Keratinocyte (primary cell): ENCODE data around the gene PRKD1. TPM values are rescaled to one million over a fixed set of nuclear protein-coding genes. Genes with fewer than 3 reads are reported as not detected.

ENCODE experiments used
- DNase-seq: peaks from one replicate; pipeline ENCODE4 v3.0.0-alpha.2; 2011; ENCODE audit warnings: low read depth, missing footprints, low spot score
- FAIRE-seq: peaks from 2 replicates; lab custom pipeline; 2011; peaks lifted over from hg19 to GRCh38; lab: Jason Lieb, UNC
- H2AFZ ChIP-seq: 2 replicates; pipeline ENCODE4 v1.6.0; 2012; ENCODE audit warnings: low read length, control low read depth, inconsistent platforms; ENCODE audit not compliant: control insufficient read depth
- H3K27ac ChIP-seq: 2 replicates; pipeline ENCODE4 v1.5.1; 2011; ENCODE audit warnings: low read length; ENCODE audit not compliant: control insufficient read depth, insufficient read depth
- H3K27me3 ChIP-seq: 3 replicates; pipeline ENCODE4 v1.6.0; 2011; ENCODE audit warnings: low read length; ENCODE audit not compliant: control insufficient read depth, insufficient read depth; ENCODE audit errors: extremely low read depth
- H3K36me3 ChIP-seq, 2 experiments: 2 replicates in 1 of 2; 3 replicates in 1 of 2; pipeline ENCODE4 v1.5.1; 2011; ENCODE audit warnings: low read length in 2 of 2, mild to moderate bottlenecking in 1 of 2; ENCODE audit not compliant: control insufficient read depth in 2 of 2, insufficient read depth in 2 of 2; ENCODE audit errors: extremely low read depth in 1 of 2
- H3K4me1 ChIP-seq: 3 replicates; pipeline ENCODE4 v1.5.1; 2011; ENCODE audit warnings: low read length; ENCODE audit not compliant: control insufficient read depth, insufficient read depth; ENCODE audit errors: extremely low read depth
- H3K4me2 ChIP-seq: 3 replicates; pipeline ENCODE4 v1.6.0; 2011; ENCODE audit warnings: low read depth, low read length; ENCODE audit not compliant: control insufficient read depth, insufficient read depth; ENCODE audit errors: extremely low read depth
- H3K4me3 ChIP-seq, 3 experiments: fragments of 200-600 bp in 1 of 3; sonication (generic) in 1 of 3; 2 replicates in 2 of 3; 3 replicates in 1 of 3; pipeline ENCODE4 v1.5.1; 2011 to 2016; ENCODE audit warnings: low read length in 3 of 3, mild to moderate bottlenecking in 3 of 3, control low read depth in 2 of 3, inconsistent platforms in 1 of 3, low read depth in 1 of 3, mixed read lengths in 1 of 3, mixed run types in 1 of 3, moderate library complexity in 1 of 3; ENCODE audit not compliant: control insufficient read depth in 2 of 3, insufficient read depth in 2 of 3; ENCODE audit errors: extremely low read depth in 1 of 3
- H3K79me2 ChIP-seq: 2 replicates; pipeline ENCODE4 v1.6.0; 2012; ENCODE audit warnings: low read length; ENCODE audit not compliant: control insufficient read depth, insufficient read depth
- H3K9ac ChIP-seq: 3 replicates; pipeline ENCODE4 v1.6.0; 2011; ENCODE audit warnings: low read length; ENCODE audit not compliant: control insufficient read depth, insufficient read depth; ENCODE audit errors: extremely low read depth
- H3K9me1 ChIP-seq: 3 replicates; pipeline ENCODE4 v1.6.0; 2011; ENCODE audit warnings: low read length; ENCODE audit not compliant: control insufficient read depth, insufficient read depth; ENCODE audit errors: extremely low read depth
- H3K9me3 ChIP-seq: 2 replicates; pipeline ENCODE4 v1.5.1; 2012; ENCODE audit warnings: low read depth, low read length; ENCODE audit not compliant: control insufficient read depth
- H4K20me1 ChIP-seq: 3 replicates; pipeline ENCODE4 v1.6.0; 2011; ENCODE audit warnings: low read length; ENCODE audit not compliant: control insufficient read depth, insufficient read depth; ENCODE audit errors: extremely low read depth
- EZH2 ChIP-seq: IDR thresholded peaks from one replicate; pipeline ENCODE4 v1.6.1; 2012; ENCODE audit warnings: inconsistent platforms, mild to moderate bottlenecking, low read length, moderate library complexity
- dilution Hi-C: fragments of 300-500 bp; cut with MboI; formaldehyde crosslinking; loops from one replicate; pipeline ENCODE4 v1.7.0; 2020; ENCODE audit warnings: low sequenced_read_pairs; ENCODE audit not compliant: extremely low pct_ligation_motif_present
- polyA plus RNA-seq, 5 experiments: library from polyadenylated mRNA; depleted of rRNA in 3 of 5; stranded (reverse) in 3 of 5; stranded (forward) in 1 of 5; unstranded in 1 of 5; fragments of >200 nt; gene quantifications; 1 replicate in 1 of 5; 2 replicates in 3 of 5; 3 replicates in 1 of 5; pipeline versions ENCODE4 v1.2.1 to v1.2.3, GENCODE V29; 2011 to 2012; ENCODE audit warnings: missing spikeins in 2 of 5, low read depth in 1 of 5, low replicate concordance in 1 of 5
- TF ChIP-seq, protein P1 (sequence below), 3 experiments: IDR thresholded peaks in 1 of 3; conservative IDR thresholded peaks in 1 of 3; optimal IDR thresholded peaks in 1 of 3; 2 replicates in 2 of 3; 3 replicates in 1 of 3; pipeline versions ENCODE3 to v1.5.1; 2011; ENCODE audit warnings: low read length in 3 of 3, mild to moderate bottlenecking in 3 of 3, moderate library complexity in 2 of 3, control low read depth in 1 of 3, inconsistent platforms in 1 of 3; ENCODE audit not compliant: insufficient read depth in 2 of 3; ENCODE audit errors: extremely low read depth in 1 of 3

Gene PRKD1
- polyA plus RNA-seq, 1 donor (not counting 4 experiments of a cell fraction or from before 2014, with no cell fraction given) = 0.49 TPM

GRCh38 chr14:29823816-29824215 is 103.8 kb downstream of the PRKD1 start:
- no peak for FAIRE-seq
- Histone ChIP-seq H3K27me3 (no peaks in the 10 kb centered on the region), H2AFZ (no peak overlapping the region), H3K4me3 (no peak overlapping the region), H3K9ac (no peak overlapping the region), H3K36me3 (no peaks in the 10 kb centered on the region), H3K79me2 (no peaks in the 10 kb centered on the region), H3K27ac (no peak overlapping the region), H3K9me1 (no peaks in the 10 kb centered on the region), H3K4me1 (no peaks in the 10 kb centered on the region), H4K20me1 (no peaks in the 10 kb centered on the region), H3K9me3 (no peaks in the 10 kb centered on the region), H3K4me2 (no peak overlapping the region)
- DNase-seq = no peak
- dilution Hi-C loops = no loop called here
- no peak for TF ChIP-seq EZH2
- TF ChIP-seq, protein P1, sequence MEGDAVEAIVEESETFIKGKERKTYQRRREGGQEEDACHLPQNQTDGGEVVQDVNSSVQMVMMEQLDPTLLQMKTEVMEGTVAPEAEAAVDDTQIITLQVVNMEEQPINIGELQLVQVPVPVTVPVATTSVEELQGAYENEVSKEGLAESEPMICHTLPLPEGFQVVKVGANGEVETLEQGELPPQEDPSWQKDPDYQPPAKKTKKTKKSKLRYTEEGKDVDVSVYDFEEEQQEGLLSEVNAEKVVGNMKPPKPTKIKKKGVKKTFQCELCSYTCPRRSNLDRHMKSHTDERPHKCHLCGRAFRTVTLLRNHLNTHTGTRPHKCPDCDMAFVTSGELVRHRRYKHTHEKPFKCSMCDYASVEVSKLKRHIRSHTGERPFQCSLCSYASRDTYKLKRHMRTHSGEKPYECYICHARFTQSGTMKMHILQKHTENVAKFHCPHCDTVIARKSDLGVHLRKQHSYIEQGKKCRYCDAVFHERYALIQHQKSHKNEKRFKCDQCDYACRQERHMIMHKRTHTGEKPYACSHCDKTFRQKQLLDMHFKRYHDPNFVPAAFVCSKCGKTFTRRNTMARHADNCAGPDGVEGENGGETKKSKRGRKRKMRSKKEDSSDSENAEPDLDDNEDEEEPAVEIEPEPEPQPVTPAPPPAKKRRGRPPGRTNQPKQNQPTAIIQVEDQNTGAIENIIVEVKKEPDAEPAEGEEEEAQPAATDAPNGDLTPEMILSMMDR (optimal IDR thresholded peaks at IDR 0.05 in 1 of 3, IDR thresholded peaks at IDR 0.05 in 1 of 3, conservative IDR thresholded peaks at IDR 0.05 in 1 of 3; ENCODE audit: extremely low read depth in 1 of 3, insufficient read depth in 2 of 3, low read length in 3 of 3) = no peak

- dilution Hi-C loops = no loop called here
- Histone ChIP-seq H3K79me2 (no peaks in the 10 kb centered on the region), H3K9me1 (no peaks in the 10 kb centered on the region), H3K4me1 (no peaks in the 10 kb centered on the region), H3K27ac (no peak overlapping the region), H2AFZ (no peak overlapping the region), H3K36me3 (no peaks in the 10 kb centered on the region), H3K27me3 (no peaks in the 10 kb centered on the region), H4K20me1 (no peaks in the 10 kb centered on the region), H3K4me2 (no peak overlapping the region), H3K9ac (no peak overlapping the region), H3K9me3 (no peaks in the 10 kb centered on the region), H3K4me3 (no peak overlapping the region)
- no peak for FAIRE-seq
- DNase-seq = no peak
- TF ChIP-seq, protein P1 (optimal IDR thresholded peaks at IDR 0.05 in 1 of 3, IDR thresholded peaks at IDR 0.05 in 1 of 3, conservative IDR thresholded peaks at IDR 0.05 in 1 of 3; ENCODE audit: extremely low read depth in 1 of 3, insufficient read depth in 2 of 3, low read length in 3 of 3) = no peak
- no peak for TF ChIP-seq EZH2
Measured at GRCh38 chr14:29822430-29822709, 105.3 kb downstream of the PRKD1 start.
